HG02938 (cell line): ENCODE measurements around the gene MEI4.

Experiments
- ATAC-seq: cut with Tn5 transposase; IDR thresholded peaks from one replicate; pipeline ENCODE4 v1.9.1; 2021; ENCODE audit warnings: mild to moderate bottlenecking, moderate library complexity; ENCODE audit not compliant: unreplicated experiment

Gene MEI4

DNA sequence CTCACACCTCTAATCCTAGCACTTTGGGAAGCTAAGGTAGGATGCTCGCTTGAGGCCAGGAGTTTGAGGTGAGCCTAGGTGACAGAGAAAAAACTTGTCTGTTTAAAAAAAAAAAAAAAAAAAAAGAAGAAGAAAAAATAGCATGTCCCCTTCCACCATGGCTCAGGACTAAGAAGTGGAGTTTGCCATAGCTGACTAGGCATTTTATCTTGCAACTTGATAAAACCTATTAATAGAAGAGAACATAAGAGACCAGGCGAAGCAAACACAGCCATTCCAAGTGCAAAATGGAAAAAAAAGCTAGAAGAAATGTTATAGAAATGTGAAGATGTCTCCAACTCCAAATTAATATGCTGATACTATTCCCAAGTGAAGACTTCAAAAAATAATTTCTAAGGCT lies 277.5 kb downstream of the MEI4 start:
- ATAC-seq = no peak

DNA sequence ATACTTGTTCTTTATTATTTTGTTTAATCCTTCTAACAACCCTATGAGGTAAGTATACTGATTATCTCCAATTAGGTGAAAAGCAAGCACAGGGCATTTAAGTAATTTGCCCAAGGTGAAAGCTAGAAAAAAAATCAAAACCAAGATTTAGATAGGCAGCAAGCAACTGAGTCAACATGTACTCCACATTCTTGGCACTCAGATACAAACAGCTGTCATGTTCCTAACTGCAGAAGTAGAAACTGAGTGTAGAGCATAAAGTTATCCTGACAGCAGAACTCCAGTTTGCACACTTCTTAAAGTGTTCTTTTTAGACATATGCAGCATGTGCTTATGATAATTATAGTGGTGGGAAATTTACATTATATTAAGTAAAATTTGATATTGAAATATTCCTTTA lies 278.1 kb downstream of the MEI4 start:
- ATAC-seq = no peak

DNA sequence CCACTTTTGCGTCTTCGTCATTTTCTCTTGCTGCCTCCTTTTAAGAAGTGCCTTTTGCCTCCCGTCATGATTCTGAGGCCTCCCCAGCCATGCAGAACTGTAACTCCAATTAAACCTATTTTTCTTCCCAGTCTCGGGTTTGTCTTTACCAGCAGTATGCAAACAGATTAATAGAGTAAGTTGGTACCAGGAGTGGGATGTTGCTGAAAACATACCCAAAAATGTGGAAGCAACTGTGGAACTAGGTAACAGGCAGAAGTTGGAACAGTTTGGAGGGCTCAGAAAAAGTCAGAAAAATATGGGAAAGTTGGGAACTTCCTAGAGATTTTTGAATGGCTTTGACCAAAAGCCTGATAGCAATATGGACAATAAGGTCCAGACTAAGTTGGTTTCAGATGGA lies 309.2 kb downstream of the MEI4 start:
- ATAC-seq = no peak

DNA sequence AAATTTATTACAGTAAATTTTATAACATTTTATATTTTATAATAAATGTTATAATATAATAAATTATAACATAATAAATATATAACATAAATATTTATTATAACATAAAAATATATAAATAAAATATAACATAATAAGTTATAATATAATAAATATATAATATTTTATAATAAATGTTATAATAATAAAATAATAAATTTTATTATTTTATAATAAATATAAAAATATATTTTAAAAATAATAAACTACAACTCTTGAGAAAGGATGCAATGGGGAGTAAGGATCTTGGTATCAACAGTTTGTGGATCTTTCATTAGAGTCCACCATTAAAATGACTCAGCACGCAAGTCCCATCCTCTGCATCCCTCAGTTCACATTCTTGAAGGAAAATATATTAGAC lies 312.6 kb downstream of the MEI4 start:
- ATAC-seq = no peak

DNA sequence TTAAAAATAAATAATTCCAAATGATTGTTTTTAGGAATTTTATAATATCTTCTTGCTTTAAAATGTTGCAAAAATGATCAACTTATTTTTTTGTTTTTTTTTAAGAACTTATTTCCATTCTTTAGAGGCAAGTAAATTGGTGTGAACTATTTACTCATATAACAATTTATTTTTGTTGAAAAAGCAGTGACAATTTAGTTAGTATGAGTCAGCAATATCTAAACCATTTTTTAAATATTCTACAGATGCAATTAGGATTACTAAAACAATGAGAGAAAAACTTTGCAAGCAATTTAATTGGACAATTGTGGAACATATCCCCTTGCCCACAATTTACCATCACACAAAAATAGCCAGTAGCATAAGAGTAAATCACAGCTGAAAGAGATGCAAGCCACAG lies 319.5 kb downstream of the MEI4 start:
- no peak for ATAC-seq
